B cell (primary cell): Measurements from ENCODE around the gene GMIP.

Source experiments
- CTCF ChIP-seq: fragments of 200-600 bp; IDR thresholded peaks from one replicate; pipeline ENCODE4 v1.8.0; 2022; ENCODE audit warnings: antibody characterized with exemption, mild to moderate bottlenecking
- EZH2 ChIP-seq: IDR thresholded peaks from 2 replicates; pipeline ENCODE4 v1.6.1; 2012; ENCODE audit warnings: borderline replicate concordance, low read depth, mild to moderate bottlenecking, moderate library complexity, low read length; ENCODE audit not compliant: insufficient read depth, poor library complexity, severe bottlenecking

DNA sequence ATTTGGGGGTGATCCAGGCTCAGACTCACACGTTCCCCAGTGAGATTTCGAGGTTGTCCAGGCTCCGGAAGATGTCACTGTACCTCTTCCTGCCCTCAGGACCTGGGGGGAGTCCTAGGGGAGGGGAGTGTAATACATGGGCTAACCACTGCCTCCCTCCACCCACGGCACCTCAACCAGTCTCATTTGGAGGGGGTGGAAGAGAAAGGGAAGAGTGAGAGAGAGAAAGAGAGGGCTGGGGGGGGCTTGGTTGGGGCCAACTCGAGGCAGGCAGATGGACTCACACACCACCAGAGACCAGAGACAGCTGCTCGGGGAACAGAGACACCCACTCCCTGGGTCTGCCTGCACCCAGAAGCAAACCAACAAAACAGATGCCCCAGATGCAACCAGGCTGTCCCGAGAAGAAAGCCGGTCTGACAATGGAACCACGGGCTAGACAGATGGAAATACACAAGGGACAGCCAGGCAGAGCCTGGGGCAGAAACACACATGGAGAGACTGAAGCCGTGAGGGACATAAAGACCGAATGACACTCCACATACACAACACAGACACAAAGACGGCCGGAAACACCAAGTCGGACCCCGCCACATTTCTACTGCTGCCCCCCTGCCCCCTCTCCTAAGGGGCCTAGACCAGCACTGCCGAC lies 825 bp downstream of the GMIP start:
- no peak for TF ChIP-seq CTCF
- no peak for TF ChIP-seq EZH2
